Stomach (tissue), 9 donors: ENCODE data around the gene ATL1. TPM values are rescaled to one million over a fixed set of nuclear protein-coding genes. Genes with fewer than 3 reads are reported as not detected.

Experiments used
- DNase-seq, 2 donors: peaks; one replicate each; pipeline versions ENCODE4 v3.0.0 to v3.0.0-alpha.2; 2013 to 2019
- H3K27ac ChIP-seq, 5 donors: fragments of 200-600 bp in 4 of 5; sonication (generic) in 4 of 5; one replicate each; pipeline ENCODE4 v1.5.1; 2013 to 2019; ENCODE audit warnings: mild to moderate bottlenecking in 1 of 5, moderate library complexity in 1 of 5
- H3K27me3 ChIP-seq, 3 donors: fragments of 200-600 bp; sonication (generic); one replicate each; pipeline ENCODE4 v1.5.1; 2017 to 2019; ENCODE audit warnings: mixed run types in 1 of 3
- H3K36me3 ChIP-seq, 4 donors: fragments of 200-600 bp; sonication (generic); 1 replicate in 3 of 4; 2 replicates in 1 of 4; pipeline ENCODE4 v1.5.1; 2016 to 2019
- H3K4me1 ChIP-seq, 4 donors: fragments of 200-600 bp; sonication (generic); one replicate each; pipeline ENCODE4 v1.5.1; 2016 to 2019
- H3K4me3 ChIP-seq, 4 donors: fragments of 200-600 bp; sonication (generic) in 3 of 4; one replicate each; pipeline ENCODE4 v1.5.1; 2016 to 2019; ENCODE audit warnings: mild to moderate bottlenecking in 1 of 4
- H3K9me3 ChIP-seq, 4 donors: fragments of 200-600 bp; sonication (generic); one replicate each; pipeline ENCODE4 v1.5.1; 2016 to 2019
- CTCF ChIP-seq, 7 experiments: fragments of 450-650 bp in 4 of 7; fragments of 200-600 bp in 3 of 7; sonication (generic) in 3 of 7; IDR thresholded peaks; one replicate each; pipeline ENCODE4 v1.5.1; 2016 to 2019; ENCODE audit warnings: antibody characterized with exemption in 7 of 7, control low read depth in 2 of 7, mild to moderate bottlenecking in 1 of 7
- EP300 ChIP-seq: sonication (generic); formaldehyde crosslinking; IDR thresholded peaks from one replicate; pipeline ENCODE4 v1.6.1; 2017; ENCODE audit warnings: antibody characterized with exemption
- POLR2A ChIP-seq, 4 donors: fragments of 450-650 bp; IDR thresholded peaks; one replicate each; pipeline ENCODE4 v1.6.1; 2016; ENCODE audit warnings: antibody characterized with exemption in 4 of 4, control low read depth in 2 of 4, mild to moderate bottlenecking in 1 of 4, moderate library complexity in 1 of 4
- POLR2AphosphoS5 ChIP-seq, 3 donors: sonication (generic); formaldehyde crosslinking; IDR thresholded peaks; one replicate each; pipeline ENCODE4 v1.6.1; 2016; ENCODE audit warnings: antibody characterized with exemption in 3 of 3
- WGBS, 5 donors: extraction: QIAGEN DNeasy Blood & Tissue Kit in 3 of 5; methylation state at CpG; one replicate each; pipeline versions ENCODE4 v1.1.5 to v1.1.7; 2013 to 2018; 5-methylcytosine and 5-hydroxymethylcytosine counted together
- intact Hi-C: fragments of 100-400 bp; cut with DNase I; formaldehyde crosslinking; loops from one replicate; pipeline ENCODE4 v1.15.1; 2023; ENCODE audit warnings: low total_unique reads
- polyA plus RNA-seq, 3 donors: library from polyadenylated mRNA; stranded (reverse); fragments of 200-250 nt; gene quantifications; one replicate each; pipeline ENCODE4 v1.2.3, GENCODE V29; 2013
- total RNA-seq, 5 donors: library from RNA; depleted of rRNA; stranded (reverse); fragments of >200 nt; gene quantifications; one replicate each; pipeline versions ENCODE4 v1.1.0 to v1.2.3, GENCODE V29; 2014 to 2016
- donor health status: healthy with polysubstance abuse.
- donor health status: Bipolar disorder and iron deficiency.
- donor health status: healthy.

The ATL1 gene
- total and polyA plus RNA-seq, 8 donors: 0.58 to 10.1 (median 2.2) TPM

GRCh38 chr14:50530794-50531365 is 29.1 kb upstream of the ATL1 start:
- Histone ChIP-seq H3K36me3 (no peaks in the 10 kb centered on the region), H3K9me3 (no peaks in the 10 kb centered on the region), H3K4me1 (peaks cover 15 to 63% (median 43%) of the 10 kb centered on the region in 4 donors), H3K4me3 (peak overlapping the region; percentile 78 to 89 (median 84)), H3K27ac (peak overlapping the region in 3 of 5 donors; percentile 97 to 99 (median 98)), H3K27me3 (no peaks in the 10 kb centered on the region)
- TF ChIP-seq POLR2AphosphoS5 (IDR thresholded peaks at IDR 0.05) (no peak), POLR2A (IDR thresholded peaks at IDR 0.05) (no peak), EP300 (no peak), CTCF (IDR thresholded peaks at IDR 0.05) (no peak)
- no peak for DNase-seq
- intact Hi-C loops: loop anchor here (5.0 kb wide), 1 partner anchor 219 kb away; the partner anchor contains the start of genes DMAC2L and L2HGDH
- WGBS, 5 donors: 17 to 21% (median 18%) methylated on average over 8 of the region's 8 CpGs

GRCh38 chr14:50531595-50532501 is 28.1 kb upstream of the ATL1 start:
- Histone ChIP-seq H3K27ac (peak overlapping the region; percentile 95 to 99 (median 97)), H3K4me3 (peak overlapping the region; percentile 78 to 89 (median 84)), H3K27me3 (no peaks in the 10 kb centered on the region), H3K9me3 (no peaks in the 10 kb centered on the region), H3K4me1 (peaks cover 15 to 57% (median 39%) of the 10 kb centered on the region in 4 donors), H3K36me3 (no peaks in the 10 kb centered on the region)
- TF ChIP-seq POLR2A (IDR thresholded peaks at IDR 0.05) (no peak), CTCF (IDR thresholded peaks at IDR 0.05) (no peak), EP300 (no peak), POLR2AphosphoS5 (IDR thresholded peaks at IDR 0.05) (no peak)
- DNase-seq: peak; percentile 48 to 81
- 0 to 1% (median 1%) methylated on average over 39 to 82 of the region's 82 CpGs for WGBS, 5 donors
- intact Hi-C loops: loop anchor here (5.0 kb wide), 1 partner anchor 220 kb away; the partner anchor contains the start of genes DMAC2L and L2HGDH

DNA sequence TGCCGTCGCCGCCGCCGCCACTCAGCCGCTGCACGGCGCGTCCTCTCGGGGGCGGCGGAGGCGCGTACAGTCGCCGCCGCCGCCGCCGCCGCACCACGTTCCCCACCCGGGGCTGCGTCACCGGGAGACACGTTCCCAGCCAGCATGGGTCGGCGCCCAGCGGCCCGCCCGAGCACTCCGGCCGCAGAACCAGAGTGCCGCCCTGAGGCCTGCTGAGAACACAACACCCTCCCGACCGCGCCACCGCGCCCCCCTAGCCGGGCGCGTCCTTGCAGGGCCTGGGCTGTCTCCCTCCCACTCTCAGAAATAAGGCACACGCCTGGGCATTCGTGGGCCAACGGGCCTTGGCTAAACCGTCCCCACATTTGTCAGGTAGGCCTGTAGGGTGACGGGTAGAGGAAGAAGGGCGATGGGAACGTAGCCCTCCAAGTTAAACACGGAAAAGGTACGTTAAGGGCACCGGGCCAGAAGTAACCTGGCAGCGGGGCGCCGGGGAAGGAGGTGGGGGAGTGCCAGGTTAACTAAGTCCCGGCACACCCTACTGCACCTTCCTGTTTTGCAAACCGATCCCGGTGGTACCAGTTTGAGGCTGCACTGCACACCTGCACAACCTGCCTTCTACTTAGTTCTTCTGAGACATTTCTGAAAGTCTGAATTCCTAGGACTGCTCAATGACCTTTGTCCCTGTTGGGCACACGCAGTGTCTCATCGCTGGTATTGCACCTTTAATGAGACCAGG is 27.3 kb upstream of the ATL1 start, which contains the start of gene MAP4K5:
Gene MAP4K5, minus strand, starts transcription at position 68 of the 739 bp plus-strand sequence. CDS start 520 bp downstream, outside the sequence.
- peak within 1 kb of the TSS; percentile 78 to 89 (median 84) for H3K4me3 ChIP-seq
- peak within 1 kb of the TSS; percentile 95 to 99 (median 97) for H3K27ac ChIP-seq
- H3K27me3 ChIP-seq: no peaks in the 10 kb centered on the region
- TF ChIP-seq CTCF (IDR thresholded peaks at IDR 0.05): peak in 5 of 7 experiments; percentile 82 to 97 (median 91)
- TF ChIP-seq POLR2AphosphoS5 (IDR thresholded peaks at IDR 0.05): peak; percentile 50 to 78 (median 54)
- no peak for TF ChIP-seq EP300
- no peaks in the 10 kb centered on the region for H3K9me3 ChIP-seq
- DNase-seq: peak; percentile 93 to 98
- H3K36me3 ChIP-seq: no peaks in the 10 kb centered on the region
- 0 to 1% (median 0%) methylated on average over 6 to 60 of the region's 60 CpGs for WGBS, 5 donors
- peaks cover 15 to 50% (median 35%) of the 10 kb centered on the region in 4 donors for H3K4me1 ChIP-seq
- intact Hi-C loops: loop anchor here (5.0 kb wide), 1 partner anchor 220 kb away; the partner anchor contains the start of genes DMAC2L and L2HGDH
